ENCODE measurements around the gene TNS2. TPM values are rescaled to one million over a fixed set of nuclear protein-coding genes. Genes with fewer than 3 reads are reported as not detected.
"Not testable (repeated sequence)": the region's sequence is repeated elsewhere in the genome, so short reads cannot be mapped to it uniquely, and the experiment has no call there.

Gene TNS2
- polyA plus RNA-seq, 1 of the 3 experiments (the other 2 are of a cell fraction): 50.0 TPM

- no peak for TF ChIP-seq ZBTB33 (IDR thresholded peaks at IDR 0.05; ENCODE audit: borderline replicate concordance, low read depth)
Observed at GRCh38 chr12:53031616-53032015, 18.2 kb upstream of the TNS2 start (continued).

GRCh38 chr12:53033832-53034231 is 16.0 kb upstream of the TNS2 start:
- H3K4me2 ChIP-seq; H2AFZ ChIP-seq (ENCODE audit: low read depth); POLR2A ChIA-PET; H3K9me2 ChIP-seq; H3K9ac ChIP-seq; H3K4me3 ChIP-seq (ENCODE audit: low read depth in 2 of 2, low read length in 1 of 2); H3K27me3 ChIP-seq (ENCODE audit: insufficient read depth); DNase-seq; H4K20me1 ChIP-seq (ENCODE audit: insufficient read depth); H3K9me3 ChIP-seq; H3K4me1 ChIP-seq (ENCODE audit: control insufficient read depth in 1 of 2, insufficient read depth in 2 of 2, low read depth in 1 of 2, low read length in 1 of 2): not testable (repeated sequence)
- Histone ChIP-seq H3K79me2 (ENCODE audit: insufficient read depth) (peaks cover 49% of the 10 kb centered on the region), H3K27ac (ENCODE audit: low read depth in 2 of 2, low read length in 1 of 2) (peak overlapping the region in 1 of 2 experiments; percentile 18; a peak in 1 of 4 replicates), H3K36me3 (replicated peaks in 1 of 2; ENCODE audit: control insufficient read depth in 1 of 2, insufficient read depth in 2 of 2, low read length in 1 of 2) (peaks cover 59 to 78% of the 10 kb centered on the region in 2 experiments), H3F3A (replicated peaks; ENCODE audit: insufficient read depth) (peaks cover 29% of the 10 kb centered on the region)
- CTCF ChIA-PET: interaction anchor here (6.5 kb wide), 1 partner anchor 14 kb away, joined by 47 read pairs; the partner anchor contains the start of gene TNS2
- 92% methylated on average over 10 of the region's 10 CpGs for WGBS (ENCODE audit: low lambda C conversion rate)

- Histone ChIP-seq H2AFZ (ENCODE audit: low read depth) (no peak overlapping the region), H3K27me3 (ENCODE audit: insufficient read depth) (no peaks in the 10 kb centered on the region), H3K9me3 (no peaks in the 10 kb centered on the region), H4K20me1 (ENCODE audit: insufficient read depth) (0 out of 2 replicates have a peak, but pooled peaks cover 6% of the 10 kb centered on the region), H3K4me1 (ENCODE audit: control insufficient read depth in 1 of 2, insufficient read depth in 2 of 2, low read depth in 1 of 2, low read length in 1 of 2) (no peaks in the 10 kb centered on the region), H3K4me2 (no peak overlapping the region), H3K27ac (ENCODE audit: low read depth in 2 of 2, low read length in 1 of 2) (peak overlapping the region in 1 of 2 experiments; percentile 18; a peak in 1 of 4 replicates), H3F3A (replicated peaks; ENCODE audit: insufficient read depth) (peaks cover 35% of the 10 kb centered on the region), H3K9me2 (no peaks in the 10 kb centered on the region), H3K9ac (no peak overlapping the region), H3K36me3 (replicated peaks in 1 of 2; ENCODE audit: control insufficient read depth in 1 of 2, insufficient read depth in 2 of 2, low read length in 1 of 2) (peaks cover 66 to 77% of the 10 kb centered on the region in 2 experiments), H3K79me2 (ENCODE audit: insufficient read depth) (peaks cover 42% of the 10 kb centered on the region), H3K4me3 (ENCODE audit: low read depth in 2 of 2, low read length in 1 of 2) (no peak overlapping the region)
- TF ChIP-seq NRF1 (IDR thresholded peaks at IDR 0.05; ENCODE audit: low read depth, low read length) (no peak), FOSL2 (IDR thresholded peaks at IDR 0.05; ENCODE audit: borderline replicate concordance, low read depth) (no peak), FOXM1 (IDR thresholded peaks at IDR 0.05; ENCODE audit: low read depth) (no peak), RXRA (IDR thresholded peaks at IDR 0.05; ENCODE audit: borderline replicate concordance, low read depth) (no peak), MEF2A (IDR thresholded peaks at IDR 0.05; ENCODE audit: borderline replicate concordance, low read depth) (no peak), GATA2 (CRISPR knock-in tag; IDR thresholded peaks at IDR 0.05) (no peak), ZBTB33 (IDR thresholded peaks at IDR 0.05; ENCODE audit: borderline replicate concordance, low read depth) (no peak), RFX5 (IDR thresholded peaks at IDR 0.05; ENCODE audit: low read length) (no peak), IRF3 (IDR thresholded peaks at IDR 0.05; ENCODE audit: low read depth, low read length) (no peak), SMC3 (IDR thresholded peaks at IDR 0.05; ENCODE audit: low read depth, low read length) (no peak), EZH2phosphoT487 (IDR thresholded peaks at IDR 0.05; ENCODE audit: borderline replicate concordance, low read depth) (no peak), EP300 (IDR thresholded peaks at IDR 0.05; ENCODE audit: borderline replicate concordance in 1 of 2, low read depth in 1 of 2, low read length in 1 of 2) (no peak), MAX (IDR thresholded peaks at IDR 0.05; ENCODE audit: low read depth) (no peak), NFIC (IDR thresholded peaks at IDR 0.05; ENCODE audit: borderline replicate concordance) (no peak)
- no peak for DNase-seq
- 89% methylated on average over 8 of the region's 8 CpGs for WGBS (ENCODE audit: low lambda C conversion rate)
- ChIA-PET POLR2A (no interaction called here), CTCF (interaction anchor here (6.5 kb wide), 1 partner anchor 13 kb away, joined by 47 read pairs; the partner anchor contains the start of gene TNS2)
Observed at GRCh38 chr12:53034459-53034858, 15.4 kb upstream of the TNS2 start.

All from SK-N-SH (cell line).